Activated effector memory CD4-positive, alpha-beta T cell treated with anti-CD3 and anti-CD28 coated beads, Interleukin-2, amount 50 U/mL, for 16 hours (primary cell): ENCODE data around the gene ZBTB20.
"Not testable (repeated sequence)": the region's sequence is repeated elsewhere in the genome, so short reads cannot be mapped to it uniquely, and the experiment has no call there.

ENCODE experiments used
- DNase-seq: peaks from one replicate; pipeline ENCODE4 v3.0.0-alpha.2; 2020

The ZBTB20 gene

DNA sequence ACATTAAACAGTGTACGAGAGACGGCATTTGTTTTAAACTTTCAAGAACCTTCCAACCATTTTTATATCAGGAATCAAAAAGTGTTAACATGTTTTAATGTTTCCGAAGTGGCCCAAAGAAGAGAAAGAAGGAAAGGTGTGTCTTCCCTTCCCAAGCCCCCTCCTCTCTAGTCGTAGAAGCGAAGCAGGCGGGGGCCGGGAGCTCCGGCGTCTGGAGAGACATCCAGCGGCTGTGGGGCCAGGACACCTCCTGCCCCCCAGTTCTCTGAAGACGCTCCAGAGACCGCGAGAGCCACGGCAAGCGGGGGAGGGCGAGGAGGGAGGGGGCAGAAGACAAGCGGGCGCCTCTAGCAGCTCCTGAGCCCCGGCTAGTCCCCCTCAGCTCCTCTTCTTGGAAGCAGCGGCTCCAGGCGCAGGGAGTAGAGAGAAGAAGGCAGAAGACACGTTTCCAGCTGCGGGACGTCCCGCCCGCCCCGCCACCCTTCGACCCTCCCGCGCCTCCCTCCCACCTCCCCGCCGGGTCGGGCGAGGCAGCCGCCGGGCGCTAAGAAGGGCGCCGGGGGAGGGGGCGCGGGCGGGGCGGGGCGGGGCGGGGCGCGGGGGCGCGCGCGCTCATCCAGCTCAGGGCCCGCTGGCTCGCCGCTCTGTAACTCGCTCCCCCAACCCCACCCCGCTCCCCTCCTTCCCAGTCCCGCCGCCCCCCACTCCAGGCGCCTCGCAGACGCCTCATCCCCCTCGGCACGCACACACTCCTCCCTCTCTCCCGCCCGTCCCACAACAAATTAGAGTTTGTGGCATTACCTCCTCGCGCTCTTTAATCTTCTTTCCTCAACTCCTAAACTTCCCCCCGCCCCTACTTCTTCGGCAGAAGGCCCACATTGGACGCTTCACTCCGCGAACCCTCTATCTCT is at the start of gene ZBTB20:
Gene ZBTB20 (minus strand): TSS at position 871 of the 911 bp plus-strand sequence.
- DNase-seq: peak; percentile 89

DNA sequence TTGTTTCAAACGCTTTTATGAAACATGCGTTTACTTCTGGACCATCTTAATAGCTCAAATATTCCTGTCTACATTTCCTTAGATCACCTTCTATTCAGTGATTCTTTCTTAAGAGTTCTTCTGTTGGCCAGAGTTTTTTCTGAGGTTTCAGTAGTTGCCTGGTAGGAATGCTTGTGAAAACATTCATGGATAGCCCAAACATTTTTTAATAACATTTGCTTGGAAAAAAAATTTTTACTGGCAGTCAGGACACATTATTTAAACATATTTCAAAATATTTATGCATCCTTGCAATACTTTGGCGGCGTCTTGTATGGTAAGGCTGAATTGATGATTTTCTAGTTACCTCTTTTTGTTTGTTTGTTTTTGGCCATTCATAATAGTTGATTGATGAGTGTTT is 47.4 kb upstream of the ZBTB20 start:
- DNase-seq: no peak

DNA sequence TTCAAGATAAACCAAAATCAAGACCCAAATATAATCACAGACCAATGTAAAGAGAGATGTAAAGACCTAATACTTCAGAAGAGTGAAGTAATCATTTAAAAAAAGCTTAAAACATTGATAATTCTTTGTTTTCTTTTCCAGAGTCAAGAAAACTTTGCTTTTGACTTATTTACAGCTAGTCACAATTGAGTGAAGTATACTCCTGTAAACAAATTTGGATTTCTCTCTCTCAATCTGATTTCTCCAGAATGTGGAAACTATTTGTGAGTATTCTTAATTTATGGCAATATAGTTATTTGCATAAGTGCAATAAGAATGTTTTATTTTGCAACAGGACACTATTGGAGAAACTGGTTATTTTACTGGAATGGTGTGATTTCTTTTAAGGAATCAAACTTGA is 43.7 kb upstream of the ZBTB20 start:
- DNase-seq: no peak

DNA sequence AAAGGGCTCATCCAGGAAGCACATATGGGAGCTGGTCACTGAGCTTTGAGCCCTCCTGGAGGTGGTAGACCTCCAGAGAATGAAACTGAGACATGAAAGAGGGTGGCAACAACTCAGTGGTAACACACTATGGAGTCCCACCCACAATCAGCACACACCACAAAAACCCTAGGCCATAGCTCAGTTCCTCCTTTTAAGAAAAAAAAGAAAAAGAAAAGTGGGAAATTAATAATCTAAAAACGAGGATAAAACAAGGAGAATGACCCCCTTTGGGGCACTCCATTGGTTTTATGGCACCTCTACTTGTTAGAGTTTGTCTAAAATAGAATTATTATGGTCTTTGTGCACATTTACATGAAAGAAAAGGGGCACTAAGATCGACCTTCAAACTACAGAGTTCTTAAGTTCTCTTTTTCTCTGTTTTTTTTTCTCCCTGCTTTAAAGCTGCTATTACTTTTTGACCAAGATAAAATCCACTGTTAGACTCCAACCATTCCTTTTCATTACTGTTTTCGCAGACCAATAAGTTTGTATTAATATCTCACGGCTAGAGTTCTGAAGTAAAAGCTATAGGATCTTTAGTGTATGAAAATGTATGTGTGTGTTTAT is 40.2 kb upstream of the ZBTB20 start:
- no peak for DNase-seq

DNA sequence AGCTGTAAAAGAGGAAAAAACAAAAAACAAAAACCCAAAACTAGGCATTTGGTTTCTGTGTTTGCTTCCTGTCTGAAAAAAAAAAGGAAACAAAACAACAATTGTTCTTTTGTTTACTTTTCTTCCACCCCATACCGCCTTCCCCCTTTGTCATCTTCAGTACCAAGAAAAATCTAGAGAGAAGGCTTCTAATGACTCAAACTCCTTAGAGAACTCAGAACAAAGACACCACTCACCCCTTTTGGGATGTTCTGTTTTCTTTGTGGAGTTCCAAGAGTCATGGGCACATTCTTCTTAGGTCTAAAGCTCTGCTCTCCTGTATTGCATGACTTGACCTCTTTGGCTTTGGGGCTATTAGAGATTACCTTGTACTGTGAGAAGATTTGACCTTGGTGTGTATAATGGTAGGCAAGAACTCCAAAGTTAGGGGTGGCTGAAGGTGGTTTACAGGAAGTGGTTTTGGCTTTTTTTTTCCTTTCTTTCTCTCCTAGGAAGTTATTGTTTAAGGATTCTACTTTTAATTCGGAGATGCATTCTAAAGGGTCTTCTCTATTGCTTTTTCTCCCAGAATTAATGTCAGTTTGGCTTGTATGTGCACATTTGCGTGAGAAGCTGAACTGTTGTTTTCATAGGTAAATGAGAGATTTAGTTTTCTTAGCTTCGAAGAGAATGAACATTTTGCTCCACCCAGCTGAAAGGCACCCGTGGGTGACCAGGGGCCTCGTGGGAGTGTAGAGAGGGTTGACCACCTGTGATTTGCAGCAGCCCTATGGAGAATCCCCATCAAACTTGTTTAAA is 39.5 kb upstream of the ZBTB20 start:
- no peak for DNase-seq

DNA sequence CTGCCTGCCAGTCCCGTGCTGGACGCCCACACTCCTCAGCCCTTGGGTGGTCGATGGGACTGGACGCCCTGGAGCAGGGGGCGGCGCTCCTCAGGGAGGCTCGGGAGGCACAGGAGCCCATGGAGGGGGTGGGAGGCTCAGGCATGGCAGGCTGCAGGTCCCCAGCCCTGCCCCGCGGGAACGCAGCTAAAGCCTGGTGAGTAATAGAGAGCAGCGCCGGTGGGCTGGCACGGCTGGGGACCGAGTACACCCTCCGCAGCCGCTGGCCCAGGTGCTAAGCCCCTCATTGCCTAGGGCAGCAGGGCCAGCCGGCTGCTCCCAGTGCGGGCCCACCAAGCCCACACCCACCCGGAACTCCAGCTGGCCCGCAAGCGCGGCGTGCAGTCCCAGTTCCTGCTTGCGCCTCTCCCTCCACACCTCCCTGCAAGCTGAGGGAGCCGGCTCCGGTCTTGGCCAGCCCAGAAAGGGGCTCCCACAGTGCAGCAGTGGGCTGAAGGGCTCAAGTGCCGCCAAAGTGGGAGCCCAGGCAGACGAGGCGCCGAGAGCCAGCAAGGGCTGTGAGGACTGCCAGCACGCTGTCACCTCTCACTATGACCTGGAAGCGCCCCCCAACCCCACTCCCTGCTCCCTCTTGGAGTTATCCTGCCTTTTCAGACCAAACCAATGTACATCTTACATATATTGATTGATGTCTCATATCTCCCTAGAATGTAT is 37.9 kb upstream of the ZBTB20 start:
- DNase-seq: not testable (repeated sequence)

DNA sequence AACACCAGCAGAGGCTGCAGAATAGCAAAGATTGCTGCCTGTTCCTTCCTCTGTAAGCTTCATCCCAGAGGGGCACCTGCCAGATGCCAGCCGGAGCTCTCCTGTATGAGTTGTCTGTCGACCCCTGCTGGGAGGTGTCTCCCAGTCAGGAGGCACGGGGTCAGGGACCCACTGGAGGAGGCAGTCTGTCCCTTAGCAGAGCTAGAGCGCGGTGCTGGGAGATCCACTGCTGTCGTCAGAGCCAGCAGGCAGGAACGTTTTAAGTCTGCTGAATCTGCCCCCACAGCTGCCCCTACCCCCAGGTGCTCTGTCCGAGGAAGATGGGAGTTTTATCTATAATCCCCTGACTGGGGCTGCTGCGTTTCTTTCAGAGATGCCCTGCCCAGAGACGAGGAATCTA is 31.8 kb upstream of the ZBTB20 start:
- not testable (repeated sequence) for DNase-seq

DNA sequence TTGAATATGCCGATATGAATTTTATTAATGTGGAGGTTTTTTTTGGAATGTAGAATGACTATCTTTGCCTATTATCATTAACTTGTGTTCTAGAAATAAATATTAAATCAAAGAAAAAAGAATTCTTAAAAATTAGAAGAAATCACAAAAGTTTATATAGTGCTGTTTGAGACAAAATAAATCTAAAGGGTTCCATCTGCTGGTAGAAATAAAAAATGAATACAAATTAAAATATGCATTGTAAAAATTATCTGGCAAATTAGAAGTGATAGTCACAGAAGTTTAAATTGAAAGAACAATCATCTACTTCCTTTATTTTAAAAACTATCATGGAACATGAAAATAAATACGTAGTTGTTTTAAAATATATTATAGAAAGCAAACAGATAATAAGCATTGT is 22.7 kb upstream of the ZBTB20 start:
- no peak for DNase-seq

DNA sequence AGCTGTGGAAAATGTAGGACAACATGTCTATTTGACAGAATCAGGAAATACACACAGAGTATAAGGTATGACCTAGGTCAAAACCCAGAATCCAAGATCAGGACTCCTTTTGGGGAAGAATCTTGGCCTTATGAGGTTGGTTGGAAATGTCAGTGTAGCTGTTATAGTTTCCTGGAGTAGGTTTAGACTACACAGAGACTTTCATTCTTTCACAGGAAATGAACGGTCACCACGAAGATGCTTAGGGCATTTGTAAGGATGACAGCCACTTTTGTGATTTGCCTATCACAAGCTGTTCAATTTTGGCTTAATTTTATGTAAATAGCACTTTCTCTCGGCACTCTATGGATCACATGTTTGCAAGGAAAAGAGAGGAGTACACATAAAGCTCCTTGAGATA is 18.6 kb upstream of the ZBTB20 start:
- DNase-seq: no peak

DNA sequence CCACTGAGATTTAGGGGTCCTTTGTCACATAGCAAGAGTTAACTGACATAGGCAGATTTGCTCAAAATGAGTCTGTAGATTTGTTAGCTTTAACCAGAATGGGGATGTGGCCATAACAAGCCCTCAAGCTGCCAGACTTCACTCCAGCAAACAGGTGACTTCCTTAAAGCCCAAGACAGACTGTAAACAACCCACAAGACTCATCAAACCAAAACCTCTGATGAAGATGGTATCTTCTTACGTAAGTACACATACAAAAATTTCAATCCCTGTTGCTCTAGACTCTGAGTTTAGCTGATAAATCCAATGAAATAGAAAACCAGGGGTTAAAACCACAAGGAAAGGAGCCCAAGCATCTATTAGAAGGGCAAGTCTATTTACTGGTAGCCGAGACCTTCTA is 18.2 kb upstream of the ZBTB20 start:
- DNase-seq: no peak

DNA sequence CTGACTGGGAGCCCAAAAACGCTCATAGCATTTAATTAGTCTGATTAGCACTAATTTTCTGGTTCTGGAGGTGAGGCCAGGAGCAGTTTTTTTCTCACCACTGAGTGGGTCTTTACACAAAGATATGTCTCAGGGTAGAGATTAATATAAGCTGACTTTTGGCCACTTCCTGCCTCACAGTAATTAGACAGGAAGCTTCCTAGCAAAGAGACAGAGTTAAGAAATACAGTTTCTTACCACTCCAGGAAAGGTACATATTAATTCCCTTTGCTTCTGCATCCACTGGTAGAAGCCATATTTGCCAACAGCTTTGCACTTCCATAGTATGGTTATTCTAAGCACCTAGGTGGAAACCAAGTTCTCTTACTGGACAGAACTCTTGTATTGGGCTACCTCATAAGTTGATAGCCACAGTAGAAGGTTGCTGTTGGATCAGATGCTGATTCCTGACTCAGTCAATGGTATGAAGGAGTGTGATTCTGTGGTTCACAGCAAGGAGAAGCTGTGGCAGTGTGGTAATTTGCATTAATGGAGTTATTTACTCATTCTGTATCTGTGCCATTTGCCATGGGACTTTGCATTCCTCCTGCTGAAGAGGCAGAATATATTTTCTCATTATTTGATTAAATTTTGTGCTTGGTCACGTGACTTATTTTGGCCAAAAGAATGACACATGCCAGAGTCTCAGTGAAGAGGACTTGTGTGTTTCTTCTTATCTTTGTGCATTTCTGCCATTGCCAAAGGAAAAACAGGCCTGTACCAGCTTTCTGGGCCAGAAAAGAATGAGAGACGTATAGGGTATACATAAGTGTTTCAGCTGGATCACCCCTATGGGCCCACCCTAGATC is 17.5 kb upstream of the ZBTB20 start:
- no peak for DNase-seq

DNA sequence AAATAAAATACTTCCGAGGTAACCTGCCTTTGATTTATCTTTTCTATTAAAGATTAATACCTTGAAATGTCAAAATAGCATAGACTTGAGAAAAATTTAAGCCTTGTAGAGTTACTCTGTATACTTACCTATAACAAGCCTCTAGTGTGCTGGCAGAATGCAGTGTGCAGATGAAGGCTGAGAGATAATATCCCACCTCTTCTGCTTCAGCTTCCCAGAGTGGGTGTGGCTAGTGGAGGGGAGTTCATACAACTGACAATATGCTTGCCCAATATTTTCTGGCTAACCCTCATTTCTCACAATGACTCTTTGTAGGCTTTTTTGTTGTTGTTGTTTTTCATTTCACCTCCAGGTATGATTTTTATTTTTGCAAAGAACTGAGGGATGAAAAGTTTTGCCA is 15.7 kb upstream of the ZBTB20 start:
- DNase-seq: no peak

DNA sequence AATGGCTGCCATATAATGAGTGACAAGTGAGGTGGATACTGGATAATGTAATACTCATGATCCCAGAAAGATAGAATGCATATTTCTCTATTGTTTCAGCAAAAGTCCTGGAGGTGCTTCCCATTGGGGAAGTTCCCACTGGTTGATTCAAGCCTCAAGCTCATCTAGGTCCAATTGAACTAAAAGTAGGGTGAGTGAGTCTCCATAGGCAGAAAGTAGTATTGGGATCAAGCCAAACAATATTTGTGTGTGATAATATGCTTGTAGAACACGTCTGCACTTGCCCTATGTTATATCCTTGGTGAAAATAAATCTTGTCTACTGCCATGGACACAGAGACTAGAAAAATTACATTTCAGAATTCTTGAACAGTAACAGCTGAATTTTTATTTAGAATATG is 14.8 kb upstream of the ZBTB20 start:
- DNase-seq: no peak

DNA sequence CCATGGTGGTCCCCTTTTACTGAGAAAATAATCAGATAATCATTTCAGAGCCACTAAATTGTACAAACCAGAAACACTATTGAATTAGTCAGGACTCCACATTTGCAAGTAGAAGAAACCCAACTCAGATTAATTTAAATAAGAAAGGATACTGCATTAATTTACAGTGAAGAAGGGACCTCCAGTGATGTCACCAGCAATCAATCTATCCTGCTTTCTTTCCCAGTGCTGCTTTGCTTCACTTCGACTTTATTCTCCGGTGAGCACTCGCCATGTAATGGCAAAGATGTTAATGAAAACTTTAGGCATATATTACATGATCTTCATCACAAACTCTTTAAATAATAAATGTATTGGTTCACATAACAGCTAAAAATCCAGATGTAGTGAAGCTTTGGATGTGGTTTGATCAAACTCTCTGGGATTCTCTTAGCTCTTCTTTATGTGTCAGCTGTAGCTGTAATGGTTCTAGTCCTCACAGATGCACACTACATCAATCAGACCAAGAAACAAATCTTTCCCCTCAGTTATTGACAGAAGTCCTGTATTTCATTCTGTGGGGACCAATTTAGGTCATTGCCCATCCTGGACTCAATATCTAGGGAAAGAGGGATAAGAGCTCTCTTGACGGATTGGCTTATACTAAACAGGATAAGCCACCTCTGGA is 14.2 kb upstream of the ZBTB20 start:
- DNase-seq: no peak

DNA sequence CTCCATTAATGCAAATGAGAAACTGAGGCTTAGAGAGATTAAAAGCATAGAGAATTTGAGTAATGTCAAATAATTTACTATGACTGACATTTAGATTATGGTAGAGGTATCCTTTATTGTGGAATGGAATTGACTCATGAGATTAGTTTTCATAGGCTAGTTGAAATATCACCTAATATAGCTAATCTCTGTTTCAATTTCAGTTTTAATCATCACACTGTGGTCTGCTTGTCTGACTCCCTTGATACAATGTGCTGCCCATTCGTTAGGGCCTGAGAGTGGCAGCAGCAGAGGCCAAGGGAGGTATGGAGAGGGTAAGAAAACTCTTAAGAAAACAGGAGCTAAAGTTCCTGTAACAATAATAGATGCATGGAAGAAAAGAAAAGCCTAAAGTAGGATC is 13.2 kb upstream of the ZBTB20 start:
- no peak for DNase-seq

DNA sequence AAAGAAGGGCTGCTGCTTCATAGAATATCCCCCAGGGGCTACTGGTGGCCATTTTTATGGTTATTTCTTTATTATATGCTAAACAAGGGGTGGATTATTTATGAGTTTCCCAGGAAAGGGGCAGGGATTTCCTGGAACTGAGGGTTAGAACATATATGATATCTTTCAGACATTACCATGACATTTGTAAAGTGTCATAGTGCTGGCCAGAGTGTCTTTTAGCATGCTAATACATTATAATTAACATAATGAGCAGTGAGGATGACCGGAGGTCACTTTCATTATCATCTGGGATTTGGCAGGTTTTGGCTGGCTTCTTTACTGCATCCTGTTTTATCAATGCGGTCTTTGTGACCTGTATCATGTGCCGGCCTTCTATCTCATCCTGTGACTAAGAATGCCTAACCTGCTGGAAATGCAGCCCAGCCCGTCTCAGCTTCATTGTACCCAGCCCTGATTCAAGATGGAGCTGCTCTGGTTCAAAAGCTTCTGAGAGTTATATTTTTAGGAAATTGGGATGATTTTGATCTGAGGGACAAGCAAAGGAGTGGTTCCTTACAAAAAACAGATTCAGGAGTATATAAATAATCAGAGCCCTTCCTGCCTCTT is 9.1 kb upstream of the ZBTB20 start:
- DNase-seq: no peak

DNA sequence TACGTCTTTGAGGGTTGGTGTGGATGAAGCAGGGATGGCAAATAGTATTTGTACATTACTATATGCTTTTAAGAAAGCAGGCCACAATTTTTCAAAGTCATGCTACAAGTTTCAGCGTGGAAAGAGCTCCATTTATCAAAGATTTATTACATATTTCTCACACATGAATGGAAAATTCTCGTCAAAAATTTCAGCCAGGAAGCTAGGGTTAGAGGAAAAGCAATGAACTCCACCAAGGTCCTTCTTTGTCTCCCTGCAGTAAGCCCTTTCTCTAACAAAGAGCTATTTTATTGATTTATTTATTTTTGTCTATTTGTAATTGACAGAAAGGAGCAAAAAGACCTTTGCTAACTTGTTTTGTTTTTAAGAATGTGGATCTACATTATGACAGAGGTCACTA is 7.5 kb upstream of the ZBTB20 start:
- DNase-seq: no peak

DNA sequence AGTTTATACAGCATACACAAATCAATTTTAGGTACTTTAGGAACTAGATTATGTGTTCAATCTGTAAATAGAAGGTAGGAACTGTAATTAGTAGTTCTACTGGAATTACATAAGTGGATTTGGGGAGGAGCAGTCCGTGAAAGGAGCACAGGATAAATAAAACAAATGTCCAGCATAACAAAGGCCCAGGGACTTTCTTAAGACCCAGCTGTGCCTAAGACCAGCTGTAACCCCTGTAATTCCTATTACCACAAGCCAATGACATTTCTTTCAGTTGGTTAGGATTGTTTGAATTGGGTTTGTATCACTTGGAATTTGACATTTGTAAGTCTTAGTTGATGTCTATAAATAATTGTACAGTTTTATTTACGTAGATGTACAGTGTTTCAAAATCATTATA is 4.8 kb upstream of the ZBTB20 start:
- DNase-seq: no peak

DNA sequence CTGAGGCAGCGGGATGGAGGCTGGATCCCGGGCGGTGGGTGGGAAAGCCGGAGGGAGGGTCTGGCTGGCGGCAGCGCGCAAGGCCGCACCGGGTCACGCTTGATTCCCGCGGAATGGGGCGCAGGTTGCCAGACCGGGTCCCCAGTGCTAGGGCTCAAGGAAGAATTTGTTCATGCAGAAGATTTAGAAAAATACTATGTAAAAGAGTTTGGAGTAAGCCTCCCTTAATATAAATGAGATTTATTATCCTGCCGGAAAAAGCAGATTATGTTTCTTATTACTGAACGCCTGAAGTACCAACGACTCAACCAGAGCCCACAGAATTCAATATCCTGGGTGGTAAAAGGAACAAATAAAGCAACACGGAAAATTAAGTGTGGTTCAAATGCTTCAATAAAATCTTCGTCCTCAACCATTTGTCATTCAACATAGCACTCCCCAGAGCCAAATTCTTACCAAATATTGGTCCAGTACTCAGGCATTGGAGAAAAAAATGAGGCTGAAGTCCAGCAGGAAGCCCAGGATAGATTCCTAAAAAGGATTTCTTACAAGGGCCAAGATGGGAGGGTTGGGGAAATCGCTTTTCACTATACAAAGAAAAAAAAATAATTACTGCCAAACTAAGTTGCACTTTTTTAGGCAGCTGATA is 1.2 kb upstream of the ZBTB20 start:
- DNase-seq: no peak

DNA sequence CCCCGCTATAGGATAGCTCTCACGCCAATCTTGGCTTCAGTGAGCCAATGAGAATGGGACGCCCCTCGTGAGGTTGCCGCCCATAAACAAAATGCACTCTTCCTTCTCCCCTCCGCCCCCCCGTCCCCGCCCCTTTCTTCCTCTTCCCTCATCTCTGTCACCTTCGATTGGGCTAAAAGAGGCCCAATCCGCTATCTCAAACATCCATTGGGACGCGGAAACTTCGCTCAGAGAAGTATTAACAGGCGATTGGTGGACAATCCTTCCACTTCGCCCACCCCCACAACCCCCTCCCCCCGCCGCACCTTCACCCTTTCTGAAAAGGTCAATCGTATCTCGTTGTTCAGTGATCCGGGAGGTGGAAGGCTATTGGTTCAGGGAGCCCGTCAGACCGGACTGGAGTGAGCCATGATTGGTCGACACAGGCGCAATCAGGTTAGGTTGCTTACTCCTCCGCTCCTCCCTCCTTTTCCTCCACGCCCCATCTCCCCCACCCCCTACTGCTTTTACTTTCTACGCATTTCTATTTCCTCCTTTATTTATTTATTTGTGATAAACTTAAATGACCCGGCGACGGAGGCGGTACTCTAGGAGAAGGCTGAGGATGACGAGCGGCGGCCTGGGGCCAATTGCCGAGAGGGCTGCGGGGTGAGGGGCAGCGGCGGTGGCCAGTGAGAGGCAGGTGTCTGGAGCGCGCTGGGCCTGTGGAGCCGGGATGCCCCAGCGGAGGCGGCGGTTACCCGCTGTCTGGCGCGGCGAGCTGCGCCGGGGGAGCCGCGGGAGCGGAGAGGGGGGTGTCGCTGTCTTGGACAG is 447 bp upstream of the ZBTB20 start:
- peak; percentile 98 for DNase-seq
